ENCODE data around the gene NKAIN2.

- TF ChIP-seq ZNF274 (IDR thresholded peaks at IDR 0.05; ENCODE audit: low read depth, low read length) (no peak), SRF (IDR thresholded peaks at IDR 0.05; ENCODE audit: low read depth) (no peak), POLR2A (IDR thresholded peaks at IDR 0.05; ENCODE audit: borderline replicate concordance, extremely low read depth, insufficient read depth, insufficient read length) (no peak), EZH2 (IDR thresholded peaks at IDR 0.05) (no peak), MAX (IDR thresholded peaks at IDR 0.05) (no peak), CTCF (IDR thresholded peaks at IDR 0.05 in 2 of 3, conservative IDR thresholded peaks at IDR 0.05 in 1 of 3; ENCODE audit: borderline replicate concordance in 1 of 3, insufficient read depth in 1 of 3, low read depth in 2 of 3, low read length in 2 of 3) (no peak), SIN3A (IDR thresholded peaks at IDR 0.05; ENCODE audit: low read depth) (no peak), SP1 (IDR thresholded peaks at IDR 0.05; ENCODE audit: low read depth) (no peak), ELF1 (IDR thresholded peaks at IDR 0.05; ENCODE audit: borderline replicate concordance, low read depth) (no peak), REST (IDR thresholded peaks at IDR 0.05; ENCODE audit: low read depth) (no peak)
Measured at GRCh38 chr6:123931928-123932327, 128.3 kb downstream of the NKAIN2 start.
